Activated CD8-positive, alpha-beta memory T cell treated with anti-CD3 and anti-CD28 coated beads, Interleukin-2, amount 10 ng/mL, durations not matched to agents 7 days and 5 days (primary cell): Measurements from ENCODE around the gene OR4C5. TPM values are rescaled to one million over a fixed set of nuclear protein-coding genes. Genes with fewer than 3 reads are reported as not detected.
"Not testable (repeated sequence)": the region's sequence is repeated elsewhere in the genome, so short reads cannot be mapped to it uniquely, and the experiment has no call there.

Source experiments
- ATAC-seq: fragments of 150-1000 bp; cut with Tn5 transposase; one replicate; pipeline ENCODE4 v1.10.0; 2021; ENCODE audit warnings: moderate library complexity
- CTCF ChIA-PET: fragments of 350-600 bp; sonication (Branson Sonifier 250); formaldehyde crosslinking; loops from one replicate; lab custom pipeline; 2021; ENCODE audit warnings: antibody characterized with exemption; lab: Charles Lee
- DNase-seq: peaks from one replicate; pipeline ENCODE4 v3.0.0-alpha.2; 2020
- H3K27ac Mint-ChIP-seq: one replicate; pipeline ENCODE4 v1.8.0; 2021; ENCODE audit warnings: mild to moderate bottlenecking, mixed read lengths
- H3K27me3 Mint-ChIP-seq: one replicate; pipeline ENCODE4 v1.8.0; 2021; ENCODE audit warnings: mixed read lengths
- H3K36me3 Mint-ChIP-seq: one replicate; pipeline ENCODE4 v1.8.0; 2021; ENCODE audit warnings: mild to moderate bottlenecking, mixed read lengths
- H3K4me1 Mint-ChIP-seq: one replicate; pipeline ENCODE4 v1.8.0; 2021; ENCODE audit warnings: mixed read lengths
- H3K4me3 Mint-ChIP-seq: one replicate; pipeline ENCODE4 v1.8.0; 2021; ENCODE audit warnings: mild to moderate bottlenecking, moderate library complexity, mixed read lengths
- H3K9me3 Mint-ChIP-seq: one replicate; pipeline ENCODE4 v1.8.0; 2022; ENCODE audit warnings: low read depth, mixed read lengths
- total RNA-seq, 2 experiments: library from RNA; stranded (reverse); gene quantifications; one replicate each; pipeline ENCODE4 v1.2.3, GENCODE V29; 2021

The OR4C5 gene
- not detected for total RNA-seq

DNA sequence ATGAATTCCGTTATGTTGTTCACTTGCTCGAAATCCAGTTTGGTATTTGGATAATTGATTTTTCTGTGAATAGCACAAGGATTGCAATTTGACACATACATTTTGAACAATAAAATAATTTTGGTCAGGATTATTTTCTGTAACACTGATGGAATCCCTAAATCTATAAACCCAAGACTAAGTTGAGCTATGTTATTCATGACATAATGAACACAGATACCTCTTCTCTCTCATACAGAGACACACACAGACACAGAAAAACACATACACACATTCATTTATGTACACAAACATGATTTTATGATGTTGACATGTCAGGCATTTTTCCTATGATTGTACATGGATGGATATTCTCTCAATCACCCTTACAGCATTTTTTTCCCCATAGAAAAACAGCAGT is at the start of gene OR4C5:
OR4C5 (minus strand) TSS at position 101 of the 400 bp plus-strand sequence; CDS start at position 101, 0 bp downstream.
- Mint-ChIP-seq H3K4me3 (no peak within 1 kb of the TSS), H3K27me3 (no peaks in the 10 kb centered on the region), H3K9me3 (no peaks in the 10 kb centered on the region), H3K4me1 (peaks cover 2% of the 10 kb centered on the region), H3K27ac (no peak within 1 kb of the TSS), H3K36me3 (no peaks in the 10 kb centered on the region)
- ATAC-seq = no peak
- DNase-seq = no peak
- CTCF ChIA-PET = no interaction called here

DNA sequence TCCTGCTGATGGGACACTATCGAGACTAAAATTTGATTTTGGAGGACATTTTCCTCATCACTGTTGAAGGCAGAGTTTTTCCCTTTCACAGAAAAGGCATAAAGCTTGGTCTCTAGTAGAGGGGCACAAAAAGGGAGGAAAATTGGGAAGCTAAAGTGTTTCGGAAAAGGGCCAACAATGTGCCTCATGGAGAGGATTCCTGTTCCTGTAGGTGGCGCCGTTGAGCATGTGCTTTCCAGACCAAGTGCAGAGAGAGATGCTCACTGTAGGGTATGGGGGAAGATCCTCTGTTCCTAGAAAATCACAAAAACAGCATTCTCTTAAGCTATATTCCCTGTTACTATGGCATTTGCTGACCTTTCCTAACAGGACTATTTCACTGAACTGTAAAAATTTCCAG is 18.4 kb upstream of the OR4C5 start:
- no peaks in the 10 kb centered on the region for H3K36me3 Mint-ChIP-seq
- no peaks in the 10 kb centered on the region for H3K27me3 Mint-ChIP-seq
- CTCF ChIA-PET = no interaction called here
- no peak overlapping the region for H3K27ac Mint-ChIP-seq
- no peaks in the 10 kb centered on the region for H3K4me1 Mint-ChIP-seq
- DNase-seq (no peak), ATAC-seq (no peak)
- peaks cover 8% of the 10 kb centered on the region for H3K9me3 Mint-ChIP-seq
- H3K4me3 Mint-ChIP-seq = no peak overlapping the region

DNA sequence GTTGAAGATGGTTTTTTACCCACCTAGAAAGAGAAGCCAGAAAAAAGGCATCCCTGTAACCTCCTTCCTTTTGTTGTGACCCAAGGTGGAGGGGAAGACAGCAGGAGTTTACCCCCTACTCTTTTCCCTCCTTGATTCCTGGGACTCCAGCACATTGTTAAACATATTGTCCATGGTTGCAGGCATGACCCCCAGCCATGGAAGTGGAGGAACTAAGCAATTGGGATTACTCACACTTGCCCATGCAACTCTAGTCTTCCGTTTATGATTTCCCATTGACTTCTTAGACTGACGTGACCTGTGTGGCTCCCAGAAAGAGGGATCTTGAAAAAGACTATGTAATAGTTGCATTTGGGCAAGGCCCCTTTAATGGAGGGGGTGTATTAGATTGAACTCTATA is 17.9 kb upstream of the OR4C5 start:
- CTCF ChIA-PET, H3K36me3 Mint-ChIP-seq: not testable (repeated sequence)

DNA sequence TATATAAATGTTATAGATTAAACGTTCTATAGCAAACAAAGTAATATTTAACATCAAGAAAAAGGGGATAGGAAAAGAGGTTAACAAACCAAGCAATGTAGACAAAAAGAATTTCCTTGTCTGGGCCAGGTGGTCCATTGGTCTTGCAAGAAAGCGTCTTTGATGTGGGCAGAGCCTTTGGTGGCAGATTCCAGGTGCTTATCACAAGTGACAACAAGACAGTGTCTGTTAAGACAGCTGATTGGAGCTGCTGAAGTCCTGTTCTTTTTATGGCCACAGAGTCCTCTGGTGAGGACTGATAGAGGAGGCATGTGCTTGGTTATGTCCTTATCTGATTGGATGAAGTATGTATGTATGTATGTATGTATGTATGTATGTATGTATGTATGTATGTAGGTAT is 5.0 kb downstream of the OR4C5 start:
- CTCF ChIA-PET, H3K27me3 Mint-ChIP-seq, H3K4me1 Mint-ChIP-seq, H3K27ac Mint-ChIP-seq, H3K4me3 Mint-ChIP-seq, ATAC-seq, H3K36me3 Mint-ChIP-seq, H3K9me3 Mint-ChIP-seq, DNase-seq: not testable (repeated sequence)

More for the DNA sequence above, 17.9 kb upstream of the OR4C5 start:
- ATAC-seq, H3K4me3 Mint-ChIP-seq, H3K4me1 Mint-ChIP-seq, DNase-seq, H3K27me3 Mint-ChIP-seq, H3K27ac Mint-ChIP-seq: not testable (repeated sequence)
- H3K9me3 Mint-ChIP-seq = peaks cover 10% of the 10 kb centered on the region

DNA sequence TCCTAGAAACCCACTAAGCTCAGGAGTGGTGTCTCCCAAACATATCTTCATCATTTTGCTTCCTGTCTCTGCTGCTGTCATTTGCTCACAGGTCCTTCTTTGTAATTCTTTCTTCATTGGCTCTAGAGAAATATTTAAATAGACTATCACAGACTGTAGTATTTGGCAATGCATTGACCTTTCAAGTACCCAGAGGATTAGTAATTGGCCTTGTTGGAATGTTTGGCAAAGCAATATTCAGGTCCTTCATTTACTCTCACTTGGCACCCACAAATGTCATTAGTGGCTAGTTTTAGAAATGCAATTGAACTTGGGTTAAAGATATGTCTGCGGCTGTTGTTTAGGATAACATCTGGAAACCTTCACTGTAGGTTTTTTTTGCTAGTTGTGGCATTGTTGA is 11.6 kb downstream of the OR4C5 start:
- H3K9me3 Mint-ChIP-seq = peaks cover 3% of the 10 kb centered on the region
- no peaks in the 10 kb centered on the region for H3K27me3 Mint-ChIP-seq
- CTCF ChIA-PET = no interaction called here
- H3K4me3 Mint-ChIP-seq = no peak overlapping the region
- ATAC-seq (no peak), DNase-seq (no peak)
- H3K27ac Mint-ChIP-seq = no peak overlapping the region
- H3K4me1 Mint-ChIP-seq = no peaks in the 10 kb centered on the region
- no peaks in the 10 kb centered on the region for H3K36me3 Mint-ChIP-seq

DNA sequence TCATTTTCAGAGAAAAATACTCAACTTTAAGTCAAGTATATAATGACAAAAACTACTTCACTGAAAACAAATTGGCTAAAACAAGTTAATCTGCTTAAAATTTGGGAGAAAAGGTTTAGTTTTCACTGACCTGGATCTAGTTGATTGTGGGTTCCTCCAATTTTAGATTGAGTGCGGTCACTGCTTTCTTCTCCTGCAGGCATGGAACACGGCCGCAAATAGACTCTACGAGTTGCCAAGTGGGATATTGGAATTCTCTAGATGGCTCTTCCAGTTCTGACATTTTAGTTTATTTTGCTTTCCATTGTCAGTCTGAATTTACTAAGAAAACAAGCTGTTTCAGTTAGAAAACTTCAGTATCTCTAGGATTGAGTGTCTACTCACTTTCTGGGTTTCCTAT is 12.3 kb downstream of the OR4C5 start:
- Mint-ChIP-seq H3K9me3 (peaks cover 3% of the 10 kb centered on the region), H3K27ac (no peak overlapping the region), H3K4me3 (no peak overlapping the region), H3K36me3 (no peaks in the 10 kb centered on the region), H3K27me3 (no peaks in the 10 kb centered on the region), H3K4me1 (no peaks in the 10 kb centered on the region)
- no peak for ATAC-seq
- CTCF ChIA-PET = no interaction called here
- DNase-seq = no peak

DNA sequence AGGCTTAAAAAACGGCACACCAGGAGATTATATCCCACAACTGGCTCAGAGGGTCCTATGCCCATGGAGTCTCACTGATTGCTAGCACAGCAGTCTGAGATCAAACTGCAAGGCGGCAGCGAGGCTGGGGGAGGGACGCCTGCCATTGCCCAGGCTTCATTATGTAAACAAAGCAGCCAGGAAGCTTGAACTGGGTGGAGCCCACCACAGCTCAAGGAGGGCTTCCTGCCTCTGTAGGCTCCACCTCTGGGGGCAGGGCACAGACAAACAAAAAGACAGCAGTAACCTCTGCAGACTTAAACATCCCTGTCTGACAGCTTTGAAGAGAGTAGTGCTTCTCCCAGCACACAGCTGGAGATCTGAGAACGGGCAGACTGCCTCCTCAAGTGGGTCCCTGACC is 20.0 kb downstream of the OR4C5 start:
- H3K4me3 Mint-ChIP-seq, ATAC-seq, CTCF ChIA-PET, H3K4me1 Mint-ChIP-seq, DNase-seq, H3K27me3 Mint-ChIP-seq, H3K27ac Mint-ChIP-seq, H3K36me3 Mint-ChIP-seq, H3K9me3 Mint-ChIP-seq: not testable (repeated sequence)

DNA sequence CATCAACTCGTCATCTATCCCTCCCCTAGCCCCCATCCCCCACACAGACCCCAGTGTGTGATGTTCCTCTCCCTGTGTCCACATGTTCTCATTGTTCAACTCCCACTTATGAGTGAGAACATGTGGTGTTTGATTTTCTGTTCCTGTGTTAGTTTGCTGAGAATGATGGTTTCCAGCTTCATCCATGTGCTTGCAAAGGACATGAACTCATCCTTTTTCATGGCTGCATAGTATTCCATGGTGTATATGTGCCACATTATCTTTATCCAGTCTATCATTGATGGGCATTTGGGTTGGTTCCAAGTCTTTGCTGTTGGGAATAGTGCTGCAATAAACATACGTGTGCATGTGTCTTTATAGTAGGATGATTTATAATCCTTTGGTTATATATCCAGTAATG is 23.8 kb downstream of the OR4C5 start:
- DNase-seq, H3K27me3 Mint-ChIP-seq, ATAC-seq, H3K27ac Mint-ChIP-seq, H3K4me1 Mint-ChIP-seq, CTCF ChIA-PET, H3K9me3 Mint-ChIP-seq, H3K36me3 Mint-ChIP-seq, H3K4me3 Mint-ChIP-seq: not testable (repeated sequence)

DNA sequence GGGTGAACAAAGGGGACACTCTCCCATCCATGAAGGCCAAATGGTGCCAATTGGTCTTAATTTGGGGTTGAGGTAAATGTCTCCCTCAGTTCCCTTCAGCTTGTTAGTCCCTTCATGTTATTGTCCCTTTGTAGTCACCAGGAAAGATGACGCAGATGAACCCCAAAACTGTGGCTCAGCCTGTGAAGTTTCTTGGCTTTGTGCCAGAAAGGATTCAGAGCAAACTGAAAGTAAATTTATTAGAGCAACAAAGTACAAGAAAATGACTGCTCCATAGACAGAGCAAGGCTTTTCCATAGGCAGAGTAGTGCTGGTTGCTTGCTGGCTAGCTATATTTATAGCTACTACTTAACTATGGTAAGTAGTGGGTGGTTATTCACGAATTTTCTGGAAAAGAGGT is 24.8 kb downstream of the OR4C5 start:
- peaks cover 2% of the 10 kb centered on the region for H3K9me3 Mint-ChIP-seq
- H3K27ac Mint-ChIP-seq = no peak overlapping the region
- DNase-seq (no peak), ATAC-seq (no peak)
- CTCF ChIA-PET = no interaction called here
- no peaks in the 10 kb centered on the region for H3K36me3 Mint-ChIP-seq
- peaks cover 4% of the 10 kb centered on the region for H3K4me1 Mint-ChIP-seq
- H3K27me3 Mint-ChIP-seq = no peaks in the 10 kb centered on the region
- no peak overlapping the region for H3K4me3 Mint-ChIP-seq

DNA sequence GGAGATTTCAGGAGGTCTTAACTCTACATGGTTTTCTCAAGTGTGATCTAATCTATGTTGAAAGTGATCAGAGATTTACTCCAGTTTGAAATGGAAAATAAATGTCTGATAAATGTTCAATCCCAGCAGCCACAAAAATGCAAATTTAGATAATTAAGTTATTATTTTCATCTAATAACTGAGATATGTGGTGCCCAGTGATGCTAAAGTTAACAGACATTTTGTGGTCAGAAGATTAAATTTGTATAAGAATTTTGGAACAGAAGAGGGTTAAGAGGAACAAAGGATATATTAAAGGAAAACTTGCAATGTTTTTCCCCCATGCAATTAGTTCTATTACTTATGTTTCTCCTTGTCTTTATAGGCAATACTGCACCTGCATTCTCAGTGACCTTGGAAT is 41.6 kb downstream of the OR4C5 start, which contains the start of gene OR4C3:
OR4C3 (plus strand) TSS at position 301 of the 400 bp plus-strand sequence. CDS start 102 bp downstream, outside the sequence.
- CTCF ChIA-PET = not testable (repeated sequence)

DNA sequence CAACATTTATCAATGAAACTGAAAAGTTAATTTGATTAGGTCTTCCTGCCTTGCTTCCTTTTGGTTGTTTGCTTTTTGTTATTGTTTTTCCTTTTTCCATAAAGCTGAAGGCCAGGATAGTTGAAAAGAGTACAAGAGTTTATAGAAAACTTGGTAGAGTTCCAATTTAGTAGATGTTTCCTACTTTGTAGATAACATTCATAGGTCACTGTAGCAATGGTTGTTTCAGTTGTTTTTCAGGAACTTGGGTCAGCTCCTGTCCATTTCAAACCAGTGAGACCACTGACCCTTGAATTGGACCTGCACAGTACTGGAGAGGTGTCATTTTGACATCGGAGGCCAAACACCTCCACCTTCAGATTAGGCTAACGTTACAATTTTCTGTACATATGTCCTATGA is 46.5 kb downstream of the OR4C5 start:
- H3K4me3 Mint-ChIP-seq, H3K36me3 Mint-ChIP-seq, H3K27ac Mint-ChIP-seq, H3K27me3 Mint-ChIP-seq, H3K4me1 Mint-ChIP-seq, DNase-seq, H3K9me3 Mint-ChIP-seq, ATAC-seq: not testable (repeated sequence)
- CTCF ChIA-PET = interaction anchor here (1.6 kb wide), 1 partner anchor 12 kb away, joined by 3 read pairs; no protein-coding TSS in a partner anchor

More for the DNA sequence above, 41.6 kb downstream of the OR4C5 start, which contains the start of gene OR4C3:
- H3K27me3 Mint-ChIP-seq, H3K4me1 Mint-ChIP-seq, H3K9me3 Mint-ChIP-seq, H3K4me3 Mint-ChIP-seq, DNase-seq, H3K27ac Mint-ChIP-seq, H3K36me3 Mint-ChIP-seq, ATAC-seq: not testable (repeated sequence)

Other genes with a start within 250 kb of the OR4C5 start
- gene OR4B1, start 149.7 kb downstream of the OR4C5 start, total RNA-seq = not detected
- not detected for gene OR4X2, start 121.4 kb downstream of the OR4C5 start, total RNA-seq
- gene OR4X1, start 102.6 kb downstream of the OR4C5 start, total RNA-seq = not detected
- not detected for gene OR4S1, start 60.2 kb downstream of the OR4C5 start, total RNA-seq
- gene OR4C3, start 41.5 kb downstream of the OR4C5 start, total RNA-seq = not detected
- not detected for gene OR4A47, start 122.3 kb upstream of the OR4C5 start, total RNA-seq